Neuronal stem cell (in vitro differentiated cells): Measurements from ENCODE around the gene FYN.
A peak's percentile ranks its signal among the peaks of the same experiment; 100 is the strongest.

Experiments
- DNase-seq: peaks from one replicate; pipeline ENCODE4 v3.0.0-alpha.2; 2013; ENCODE audit warnings: low spot score
- H2AFZ ChIP-seq: one replicate; pipeline ENCODE4 v1.6.1; 2013; ENCODE audit warnings: mild to moderate bottlenecking, low read length, inconsistent platforms
- H2AK5ac ChIP-seq: 2 replicates; pipeline ENCODE4 v1.6.1; 2013; ENCODE audit warnings: low read depth, mild to moderate bottlenecking, inconsistent platforms, low read length, moderate library complexity, mixed read lengths
- H2BK120ac ChIP-seq: 2 replicates; pipeline ENCODE4 v1.6.1; 2013; ENCODE audit warnings: low read depth, mild to moderate bottlenecking, inconsistent platforms, low read length, moderate library complexity, mixed read lengths
- H2BK12ac ChIP-seq: one replicate; pipeline ENCODE4 v1.6.1; 2013; ENCODE audit warnings: low read length, inconsistent platforms
- H2BK15ac ChIP-seq: 2 replicates; pipeline ENCODE4 v1.6.1; 2013; ENCODE audit warnings: mild to moderate bottlenecking, low read length, inconsistent platforms, mixed read lengths
- H2BK5ac ChIP-seq: one replicate; pipeline ENCODE4 v1.6.1; 2013; ENCODE audit warnings: inconsistent platforms, mild to moderate bottlenecking, low read length, moderate library complexity
- H3K14ac ChIP-seq: one replicate; pipeline ENCODE4 v1.6.1; 2013; ENCODE audit warnings: low read length, inconsistent platforms
- H3K18ac ChIP-seq: 2 replicates; pipeline ENCODE4 v1.6.1; 2013; ENCODE audit warnings: low read length, inconsistent platforms
- H3K23ac ChIP-seq: 2 replicates; pipeline ENCODE4 v1.6.1; 2013; ENCODE audit warnings: low read depth, mild to moderate bottlenecking, mixed read lengths, low read length, inconsistent platforms; ENCODE audit not compliant: poor library complexity
- H3K27ac ChIP-seq: replicated peaks from 3 replicates; pipeline ENCODE4 v1.5.1; 2013; ENCODE audit warnings: low read length, inconsistent platforms
- H3K27me3 ChIP-seq, 3 experiments: 2 replicates each; pipeline ENCODE4 v1.6.1; 2013; ENCODE audit warnings: low read length in 3 of 3, mild to moderate bottlenecking in 2 of 3, inconsistent platforms in 1 of 3, low read depth in 1 of 3, mixed read lengths in 1 of 3, moderate library complexity in 1 of 3; ENCODE audit not compliant: control insufficient read depth in 3 of 3, insufficient read depth in 3 of 3
- H3K36me3 ChIP-seq, 2 donors: replicated peaks in 1 of 2; 2 replicates each; pipeline ENCODE4 v1.6.1; 2013; ENCODE audit warnings: low read length in 2 of 2; ENCODE audit not compliant: control insufficient read depth in 2 of 2, insufficient read depth in 2 of 2
- H3K4ac ChIP-seq: 2 replicates; pipeline ENCODE4 v1.6.1; 2013; ENCODE audit warnings: inconsistent platforms, mild to moderate bottlenecking, low read length, moderate library complexity
- H3K4me1 ChIP-seq, 2 donors: 1 replicate in 1 of 2; 2 replicates in 1 of 2; pipeline ENCODE4 v1.6.1; 2013; ENCODE audit warnings: low read length in 2 of 2, low read depth in 1 of 2; ENCODE audit not compliant: control insufficient read depth in 2 of 2, insufficient read depth in 1 of 2
- H3K4me2 ChIP-seq: one replicate; pipeline ENCODE4 v1.6.1; 2013; ENCODE audit warnings: mild to moderate bottlenecking, low read length, inconsistent platforms; ENCODE audit not compliant: insufficient read depth, poor library complexity, severe bottlenecking
- H3K4me3 ChIP-seq, 2 donors: 2 replicates each; pipeline ENCODE4 v1.5.1; 2013; ENCODE audit warnings: low read length in 2 of 2, mild to moderate bottlenecking in 2 of 2, inconsistent platforms in 1 of 2, moderate library complexity in 1 of 2
- H3K79me1 ChIP-seq: one replicate; pipeline ENCODE4 v1.6.1; 2013; ENCODE audit warnings: low read depth, mild to moderate bottlenecking, inconsistent platforms, low read length, moderate library complexity
- H3K9ac ChIP-seq: one replicate; pipeline ENCODE4 v1.6.1; 2013; ENCODE audit warnings: mild to moderate bottlenecking, low read depth, low read length, inconsistent platforms; ENCODE audit not compliant: poor library complexity
- H3K9me3 ChIP-seq, 2 donors: replicated peaks in 1 of 2; 2 replicates each; pipeline versions ENCODE3 to v1.6.1; 2013; ENCODE audit warnings: low read length in 2 of 2, mild to moderate bottlenecking in 2 of 2, inconsistent platforms in 1 of 2, low read depth in 1 of 2, mixed read lengths in 1 of 2, moderate library complexity in 1 of 2; ENCODE audit not compliant: control insufficient read depth in 2 of 2, insufficient read depth in 1 of 2
- H4K8ac ChIP-seq: one replicate; pipeline ENCODE4 v1.6.1; 2013; ENCODE audit warnings: low read depth, mild to moderate bottlenecking, inconsistent platforms, low read length, moderate library complexity
- H4K91ac ChIP-seq: one replicate; pipeline ENCODE4 v1.6.1; 2013; ENCODE audit warnings: low read length, low read depth, mild to moderate bottlenecking, inconsistent platforms; ENCODE audit not compliant: poor library complexity
- WGBS, 2 donors: extraction: QIAGEN DNeasy Blood & Tissue Kit; methylation state at CpG; one replicate each; pipeline ENCODE4 v1.1.7; 2013; ENCODE audit warnings: missing lambda C conversion rate in 2 of 2, mixed read lengths in 1 of 2; ENCODE audit not compliant: insufficient read length in 2 of 2, insufficient replicate concordance in 1 of 2; ENCODE audit errors: extremely low coverage in 2 of 2; 5-methylcytosine and 5-hydroxymethylcytosine counted together

FYN gene

DNA sequence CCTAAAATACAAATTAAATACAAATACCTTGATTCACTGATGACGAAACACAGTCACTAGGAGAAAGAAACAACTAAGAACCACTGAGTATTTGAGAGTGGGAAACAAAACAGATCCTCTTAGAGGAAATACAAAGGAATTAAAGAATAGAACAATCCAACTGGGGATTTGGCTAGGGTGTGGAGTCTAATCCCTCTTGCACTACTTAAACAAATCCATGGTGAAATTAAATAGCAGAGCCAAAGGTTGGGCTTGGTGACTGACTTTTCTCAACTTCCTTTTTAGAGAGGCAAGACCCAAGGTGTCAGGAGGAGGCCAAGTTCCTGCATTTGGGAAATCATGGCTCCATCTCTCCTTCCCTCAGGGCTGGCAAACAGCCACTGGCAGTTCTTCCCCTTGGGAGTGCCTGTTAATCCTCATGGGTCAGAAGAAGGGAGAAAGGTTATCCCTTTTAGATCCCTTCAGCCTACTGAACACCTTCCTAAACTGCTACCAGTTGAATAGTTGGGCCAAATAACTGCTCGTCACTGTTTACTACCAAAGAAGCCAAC lies 166.3 kb downstream of the FYN start:
- H3K4me2 ChIP-seq = no peak overlapping the region

DNA sequence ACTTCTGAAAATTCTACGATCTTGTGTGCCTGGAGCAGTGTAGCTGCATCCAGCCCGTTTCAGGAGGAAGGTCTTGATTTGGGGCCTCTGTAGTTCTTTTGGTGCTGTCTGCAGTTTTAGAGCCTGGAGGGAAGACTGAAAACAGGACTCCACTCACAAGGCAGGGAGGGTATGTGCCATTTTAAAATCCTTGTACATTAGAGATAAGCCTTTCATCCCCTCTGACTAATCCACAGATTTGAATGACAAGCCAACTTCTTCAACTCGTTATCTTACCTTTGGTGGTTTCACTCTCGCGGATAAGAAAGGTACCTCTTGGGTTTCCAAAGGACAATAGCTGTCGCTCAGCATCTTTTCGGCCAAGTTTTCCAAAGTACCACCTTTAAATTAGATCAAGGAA lies 169.5 kb downstream of the FYN start:
- Histone ChIP-seq H3K9ac (no peak overlapping the region), H3K36me3 (peaks cover 8 to 93% of the 10 kb centered on the region in 2 donors), H3K27ac (no peak overlapping the region), H3K18ac (no peak overlapping the region), H3K4me2 (no peak overlapping the region), H3K4me1 (peaks cover 15 to 24% of the 10 kb centered on the region in 2 donors), H2AFZ (no peak overlapping the region), H3K4ac (no peak overlapping the region), H2AK5ac (no peak overlapping the region), H3K4me3 (no peak overlapping the region), H3K23ac (no peak overlapping the region), H4K91ac (no peak overlapping the region), H3K9me3 (no peaks in the 10 kb centered on the region), H4K8ac (no peak overlapping the region), H2BK15ac (no peak overlapping the region), H2BK12ac (no peak overlapping the region), H3K79me1 (no peaks in the 10 kb centered on the region), H2BK5ac (no peak overlapping the region), H3K27me3 (no peaks in the 10 kb centered on the region), H3K14ac (no peak overlapping the region), H2BK120ac (no peak overlapping the region)
- DNase-seq = no peak
- no CpG with 5 or more reads among the region's 7 CpGs for WGBS, 2 donors

More for the DNA sequence above, 166.3 kb downstream of the FYN start:
- WGBS, 2 donors = no CpG with 5 or more reads among the region's 2 CpGs
- Histone ChIP-seq H3K36me3 (peaks cover 2 to 96% of the 10 kb centered on the region in 2 donors), H3K4me3 (no peak overlapping the region), H3K18ac (no peak overlapping the region), H2BK12ac (no peak overlapping the region), H3K4ac (no peak overlapping the region), H3K27ac (no peak overlapping the region), H2BK120ac (no peak overlapping the region), H3K23ac (no peak overlapping the region), H2BK5ac (no peak overlapping the region), H3K27me3 (no peaks in the 10 kb centered on the region), H2AK5ac (no peak overlapping the region), H3K79me1 (no peaks in the 10 kb centered on the region), H2BK15ac (no peak overlapping the region), H3K9me3 (no peaks in the 10 kb centered on the region), H2AFZ (no peak overlapping the region), H3K9ac (no peak overlapping the region), H4K8ac (no peak overlapping the region), H3K14ac (no peak overlapping the region), H4K91ac (no peak overlapping the region), H3K4me1 (peaks cover 12 to 16% of the 10 kb centered on the region in 2 donors)
- no peak for DNase-seq

DNA sequence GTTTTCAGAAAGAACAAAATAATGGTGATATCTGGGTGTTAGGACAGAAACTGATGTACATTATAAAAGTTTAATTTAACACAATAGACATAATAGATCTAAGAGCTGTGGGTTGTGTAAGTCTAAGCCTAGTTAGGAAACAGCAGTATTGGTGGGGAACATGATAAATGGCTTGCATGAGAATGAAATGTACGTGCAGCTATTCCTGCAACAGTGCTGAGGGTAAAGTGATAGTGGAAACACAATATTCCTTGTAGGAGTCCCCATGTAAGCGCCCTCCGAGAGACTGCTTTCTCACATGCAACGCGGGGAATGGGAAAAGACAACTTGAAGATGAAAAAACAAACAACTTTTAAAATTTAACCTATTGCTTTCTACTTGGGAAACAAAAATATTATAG lies 171.0 kb downstream of the FYN start:
- Histone ChIP-seq H2AK5ac (no peak overlapping the region), H4K91ac (no peak overlapping the region), H2BK5ac (no peak overlapping the region), H2BK12ac (no peak overlapping the region), H3K79me1 (no peaks in the 10 kb centered on the region), H3K36me3 (peaks cover 8 to 91% of the 10 kb centered on the region in 2 donors), H3K4me3 (no peak overlapping the region), H4K8ac (no peak overlapping the region), H3K23ac (no peak overlapping the region), H3K4me2 (no peak overlapping the region), H3K9me3 (no peaks in the 10 kb centered on the region), H2BK120ac (no peak overlapping the region), H3K4ac (no peak overlapping the region), H2BK15ac (no peak overlapping the region), H3K27ac (no peak overlapping the region), H3K4me1 (peaks cover 14 to 24% of the 10 kb centered on the region in 2 donors), H3K14ac (no peak overlapping the region), H3K9ac (no peak overlapping the region), H3K27me3 (no peaks in the 10 kb centered on the region), H3K18ac (no peak overlapping the region), H2AFZ (no peak overlapping the region)
- WGBS, 2 donors = no CpG with 5 or more reads among the region's 5 CpGs
- no peak for DNase-seq

DNA sequence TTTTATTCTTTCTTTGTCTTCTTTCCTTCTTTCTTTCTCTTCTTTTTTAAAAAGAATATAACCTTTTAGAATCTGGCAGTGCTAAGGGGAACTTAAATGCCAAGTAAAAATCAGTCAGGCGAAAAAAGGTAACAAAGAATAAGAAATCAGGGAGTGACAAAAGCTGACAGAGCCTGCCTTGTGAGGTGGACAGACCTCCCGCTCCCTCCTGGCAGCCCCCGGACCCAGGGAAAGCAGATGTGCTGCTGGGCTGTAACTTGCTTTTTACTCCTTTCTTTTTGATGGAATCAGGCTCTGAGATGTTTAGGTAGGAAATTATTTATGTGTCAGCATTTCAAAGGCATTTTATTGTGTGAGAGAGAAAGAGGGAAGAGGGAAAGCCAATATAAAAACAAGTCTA lies 172.1 kb downstream of the FYN start:
- H3K27ac ChIP-seq = peak overlapping the region; percentile 47
- no peak overlapping the region for H3K4me3 ChIP-seq
- no CpG with 5 or more reads among the region's 3 CpGs for WGBS, 2 donors

More for the DNA sequence above, 172.1 kb downstream of the FYN start:
- H3K4ac ChIP-seq = no peak overlapping the region
- no peak overlapping the region for H2AK5ac ChIP-seq
- no peak overlapping the region for H3K14ac ChIP-seq
- no peak overlapping the region for H2AFZ ChIP-seq
- H2BK120ac ChIP-seq = no peak overlapping the region
- H2BK5ac ChIP-seq = no peak overlapping the region
- H3K9me3 ChIP-seq = no peaks in the 10 kb centered on the region
- H4K91ac ChIP-seq = no peak overlapping the region
- no peak overlapping the region for H2BK15ac ChIP-seq
- H3K4me1 ChIP-seq = peaks cover 9 to 24% of the 10 kb centered on the region in 2 donors
- no peak overlapping the region for H3K23ac ChIP-seq
- no peak for DNase-seq
- no peak overlapping the region for H3K9ac ChIP-seq
- H3K4me2 ChIP-seq = no peak overlapping the region
- H2BK12ac ChIP-seq = no peak overlapping the region
- H3K27me3 ChIP-seq = no peaks in the 10 kb centered on the region
- H3K36me3 ChIP-seq = peaks cover 11 to 91% of the 10 kb centered on the region in 2 donors
- H3K18ac ChIP-seq = no peak overlapping the region
- H4K8ac ChIP-seq = no peak overlapping the region
- H3K79me1 ChIP-seq = no peaks in the 10 kb centered on the region
